GM19467 (cell line): ENCODE results near the gene PIAS2.

Experiments used
- ATAC-seq: cut with Tn5 transposase; IDR thresholded peaks from one replicate; pipeline ENCODE4 v1.9.1; 2021; ENCODE audit warnings: mild to moderate bottlenecking, moderate library complexity; ENCODE audit not compliant: unreplicated experiment

PIAS2 gene

DNA sequence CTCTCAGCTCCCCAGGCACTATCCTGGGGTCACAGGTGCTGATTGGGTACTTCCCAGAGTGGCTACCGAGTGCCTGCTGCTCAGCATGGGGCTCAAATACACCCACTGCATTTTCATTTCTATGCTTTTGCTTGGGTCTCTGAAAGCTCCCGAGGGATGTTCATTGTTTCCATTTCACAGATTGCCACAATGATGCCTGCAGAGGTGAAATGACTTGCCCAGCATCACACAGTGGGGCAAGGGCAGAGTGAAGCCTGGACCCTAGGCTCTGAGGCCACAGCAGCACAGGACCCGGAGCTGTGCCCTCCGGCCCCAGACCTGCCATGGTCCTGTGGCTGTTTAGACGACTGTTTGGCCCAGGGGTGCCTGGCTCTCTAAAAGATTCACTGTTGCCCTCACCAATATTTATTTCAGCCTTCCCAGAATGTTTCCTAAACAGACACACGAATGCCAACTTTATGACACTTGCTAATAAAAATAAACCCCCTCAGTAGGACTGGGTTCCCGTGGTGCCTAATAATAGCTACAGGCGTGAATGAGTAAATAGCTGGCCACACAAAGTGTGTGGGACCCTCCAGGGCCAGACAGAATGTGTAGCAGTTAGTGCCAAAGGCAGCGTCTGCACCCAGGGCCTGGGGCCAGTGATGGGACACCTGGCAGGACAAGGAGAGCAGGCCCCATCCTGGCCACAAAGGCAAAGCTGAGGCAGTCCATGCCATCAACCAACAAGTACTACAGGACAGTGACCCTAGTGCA, 149.0 kb downstream of the PIAS2 start:
- ATAC-seq, result no peak

DNA sequence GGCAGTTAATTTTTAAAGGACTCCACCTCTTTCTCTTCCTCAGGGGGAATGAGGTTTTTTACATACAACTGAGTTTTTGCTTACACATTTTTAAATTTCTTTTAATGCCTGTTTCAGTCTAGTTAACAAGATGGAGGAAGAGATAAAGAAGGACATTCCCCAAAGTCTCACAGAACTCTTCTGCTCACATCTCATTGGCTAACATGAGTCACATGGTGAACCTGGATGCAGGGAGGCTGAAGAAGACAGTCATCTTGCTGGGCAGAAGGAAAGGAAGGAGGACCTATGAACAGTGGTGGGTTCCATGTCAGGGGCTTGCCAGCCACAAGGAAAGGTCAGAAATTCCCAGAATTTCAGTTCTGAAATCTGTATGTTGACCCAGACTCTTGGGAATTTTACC, 150.1 kb downstream of the PIAS2 start:
- no peak for ATAC-seq

DNA sequence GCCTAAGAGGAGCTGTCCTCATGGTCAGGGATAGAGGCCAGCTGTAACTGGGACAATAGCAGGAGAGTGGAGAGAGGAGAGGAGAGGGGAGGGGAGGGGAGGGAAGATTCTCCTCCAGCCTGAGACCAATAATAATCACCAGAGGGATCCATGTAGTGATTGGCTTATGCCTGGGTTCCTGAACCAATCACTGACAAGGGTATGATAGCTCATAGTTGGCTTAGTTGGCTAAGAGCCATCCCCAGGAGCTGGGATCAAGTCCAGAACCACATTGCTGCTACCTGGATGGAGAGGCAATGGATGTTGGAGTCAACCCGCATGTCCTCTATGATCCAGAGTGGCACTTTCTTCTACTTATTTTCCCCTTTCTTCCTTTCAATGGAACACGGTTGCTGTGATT, 152.7 kb downstream of the PIAS2 start:
- no peak for ATAC-seq

DNA sequence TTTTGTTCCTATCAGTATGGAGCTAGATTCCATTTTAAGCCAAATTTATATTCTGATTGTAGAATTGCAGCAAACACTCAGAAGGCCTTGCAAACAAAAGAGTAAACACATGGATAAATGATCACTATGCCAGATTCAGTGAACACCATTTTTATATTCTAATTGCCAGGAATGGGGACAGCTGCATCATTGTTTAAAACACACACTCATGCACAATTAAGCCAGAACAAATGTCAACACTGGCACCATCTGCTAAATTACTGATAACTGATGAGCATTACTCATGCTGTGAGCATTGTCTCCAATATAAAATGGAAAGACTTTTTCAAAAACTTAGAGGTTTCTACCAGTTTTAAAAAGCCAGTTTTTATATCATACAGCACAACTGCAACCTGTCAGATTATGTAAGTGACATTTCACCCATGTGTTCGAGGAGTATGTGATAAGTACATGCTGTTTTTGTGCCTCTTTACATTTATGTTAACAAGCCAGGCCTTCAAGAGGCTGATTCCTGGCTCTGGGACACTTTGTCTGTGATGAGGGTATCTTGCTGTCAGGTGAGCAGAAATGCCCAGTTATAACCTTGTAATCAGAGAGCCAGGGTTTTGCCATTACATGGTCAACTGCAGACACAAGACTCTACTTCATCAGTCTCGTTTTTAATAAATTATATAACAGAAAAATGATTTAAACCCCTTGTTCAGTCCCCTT, 156.1 kb downstream of the PIAS2 start:
- no peak for ATAC-seq

DNA sequence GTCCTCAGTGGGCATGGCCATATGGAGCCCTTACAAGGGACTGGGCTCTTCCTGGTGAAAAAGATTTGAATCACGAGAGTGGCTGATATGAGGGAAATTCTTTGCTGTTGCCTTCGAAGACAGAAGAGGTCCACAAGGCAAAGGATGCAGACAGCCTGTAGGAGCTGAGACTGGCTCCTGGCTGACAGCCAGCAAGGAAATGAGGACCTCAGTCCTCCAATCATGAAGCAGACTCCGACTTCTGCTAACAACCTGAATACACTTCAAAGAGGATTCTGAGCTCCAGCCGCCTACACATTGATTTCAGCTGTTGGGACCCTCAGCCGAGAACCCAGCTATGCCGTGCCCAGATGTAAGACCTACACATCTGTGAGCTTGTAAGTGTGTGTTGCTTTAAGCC, 157.4 kb downstream of the PIAS2 start:
- ATAC-seq, result no peak

DNA sequence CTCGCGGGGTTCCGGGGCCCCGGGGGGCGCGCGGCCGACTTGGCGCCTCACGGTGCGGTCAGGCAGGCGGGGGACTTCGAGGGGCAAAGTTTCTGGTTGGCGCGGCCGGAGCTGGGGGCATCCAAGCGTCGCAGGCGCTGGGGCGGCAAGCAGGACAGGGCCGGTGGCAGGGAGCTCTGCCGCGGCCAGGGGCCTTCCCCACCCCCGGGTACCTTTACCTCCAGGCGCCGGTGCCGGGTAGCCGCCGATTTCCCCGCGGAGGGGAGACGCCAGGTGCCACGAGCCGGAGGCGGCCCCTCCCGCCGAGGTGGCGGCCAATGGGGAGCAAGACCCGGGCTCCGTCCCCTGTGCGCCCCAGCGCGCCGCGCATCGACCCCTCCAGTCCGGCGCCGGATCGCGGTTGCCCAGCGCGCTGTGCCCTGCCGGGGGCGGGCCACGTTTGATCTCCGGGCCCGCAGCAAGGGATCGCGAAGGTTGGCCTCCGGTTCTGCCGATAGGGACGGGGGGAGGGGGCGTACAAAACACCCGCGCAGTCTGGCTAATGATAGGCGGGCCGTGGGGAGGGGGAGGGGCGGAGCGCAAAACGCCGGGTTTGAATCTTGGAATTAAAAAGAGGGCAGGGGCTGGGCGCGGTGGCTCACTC, 160.6 kb downstream of the PIAS2 start, which contains the start of gene ST8SIA5:
TSS of gene ST8SIA5 (minus strand) at position 495 of the 643 bp plus-strand sequence. CDS start 545 bp downstream, outside the sequence.
- ATAC-seq, result no peak

DNA sequence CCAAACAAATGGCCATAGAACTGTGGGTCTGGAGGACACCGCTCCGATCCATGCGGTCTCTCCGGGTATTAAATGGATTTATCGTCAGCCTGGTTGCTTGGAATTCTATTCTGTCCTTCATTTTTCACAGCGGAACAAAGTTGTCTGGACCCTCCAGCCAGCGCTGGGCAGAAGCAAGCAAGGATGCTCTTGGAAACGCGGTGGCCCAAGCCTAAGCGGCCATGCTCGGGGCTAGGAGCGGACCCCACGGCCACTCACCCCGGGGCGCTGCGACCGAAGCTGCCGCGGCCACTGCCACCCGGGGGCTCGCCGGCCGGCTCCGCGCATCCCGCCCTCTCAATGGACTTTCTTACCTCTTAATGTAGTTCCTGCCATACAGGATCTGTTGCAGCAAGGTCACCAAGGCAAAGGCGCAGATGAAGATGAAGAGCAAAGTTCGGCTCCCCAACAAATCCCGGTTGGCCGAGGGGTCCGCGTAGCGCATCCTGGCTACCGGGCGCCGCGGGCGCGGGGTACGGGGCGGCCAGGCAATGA, 161.2 kb downstream of the PIAS2 start:
- no peak for ATAC-seq

DNA sequence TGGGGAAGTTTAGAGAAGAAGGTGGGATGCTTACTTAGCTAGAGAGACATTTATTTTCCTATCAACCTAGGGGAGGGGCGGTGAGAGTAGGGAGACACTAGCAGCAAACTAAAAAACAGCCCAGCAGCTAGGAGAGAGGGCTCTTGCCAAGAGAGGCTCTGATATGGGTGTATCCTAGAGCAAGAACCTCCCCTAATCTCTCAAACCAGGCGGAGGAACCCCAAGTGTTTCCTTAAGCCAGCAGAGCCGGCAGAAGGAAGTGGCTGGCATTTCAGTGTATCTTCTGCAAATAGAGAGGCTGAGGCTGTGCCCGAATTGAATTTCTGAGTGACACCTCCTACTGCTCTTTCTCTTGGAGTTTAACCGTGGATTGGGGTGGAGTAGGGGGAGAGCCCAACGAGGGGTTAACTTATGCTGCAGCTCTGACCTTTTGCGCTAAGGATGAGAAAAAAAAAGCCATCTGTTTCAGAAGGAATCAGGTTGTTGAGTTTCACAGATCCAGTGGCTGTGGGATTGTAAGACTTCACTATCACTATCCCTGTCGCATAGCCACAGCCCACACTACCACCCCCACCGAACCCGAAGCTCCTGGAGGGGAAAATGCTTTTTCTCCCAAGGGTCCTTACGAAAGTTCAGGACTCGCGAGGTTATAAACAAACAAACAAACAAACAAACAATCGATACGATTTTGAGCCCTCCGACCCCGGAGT, 161.8 kb downstream of the PIAS2 start:
- no peak for ATAC-seq

DNA sequence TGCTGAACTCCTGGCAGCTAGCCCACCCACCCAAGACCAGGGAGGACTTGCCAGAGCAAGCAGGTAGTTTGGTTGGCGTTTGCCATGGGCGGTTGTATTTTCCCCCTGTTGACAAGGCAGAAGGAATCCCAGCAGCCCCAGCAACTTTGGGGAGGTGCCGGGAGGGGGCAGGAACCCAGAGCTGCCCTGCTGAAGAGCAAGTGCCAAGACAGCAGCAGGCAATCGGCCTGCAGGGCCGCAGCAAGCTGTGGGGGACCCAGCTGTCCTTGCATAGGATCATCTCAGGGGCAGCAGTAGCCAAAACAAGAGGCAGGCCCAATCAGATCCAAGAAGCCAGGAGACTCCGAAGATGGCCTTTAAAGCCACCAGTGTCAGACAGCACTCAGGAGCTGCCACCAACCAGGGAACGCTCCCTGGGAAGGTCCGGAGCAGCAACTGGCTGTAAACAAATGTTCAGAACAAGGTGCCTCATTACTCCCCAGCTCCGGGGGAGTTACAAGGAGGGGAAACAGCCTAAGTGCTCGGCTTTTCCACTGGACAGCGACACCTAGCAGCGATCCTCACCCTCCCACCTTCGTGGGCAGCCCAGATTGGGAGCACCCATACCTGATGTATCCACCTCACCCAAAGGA, 162.5 kb downstream of the PIAS2 start:
- no peak for ATAC-seq

DNA sequence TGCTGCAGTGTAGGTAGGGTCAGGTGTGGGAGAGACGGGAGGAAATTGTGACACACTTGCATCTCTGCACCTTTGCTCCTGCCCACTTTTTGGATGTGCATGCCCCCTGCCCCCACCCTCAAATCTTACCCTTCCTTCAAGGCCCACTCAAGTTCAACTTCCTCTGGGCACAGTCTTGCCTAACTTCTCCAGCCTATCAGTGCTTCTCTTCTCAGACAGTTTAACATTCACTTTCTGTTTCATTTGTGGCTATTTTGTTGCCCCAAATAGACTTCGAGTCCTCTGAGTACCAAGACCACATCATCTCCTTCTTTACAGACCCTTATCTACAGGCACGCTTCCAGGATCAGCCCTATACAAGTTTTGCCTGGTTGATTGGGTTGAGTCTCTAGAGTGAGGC, 163.1 kb downstream of the PIAS2 start:
- no peak for ATAC-seq
